8988T (cell line): Measurements from ENCODE around the gene SPG21.

Experiments used
- DNase-seq: peaks from one replicate; pipeline ENCODE4 v3.0.0; 2011

Gene SPG21

GRCh38 chr15:64990168-64990470, 405 bp upstream of the SPG21 start:
- DNase-seq = no peak

GRCh38 chr15:64987136-64987535, 2.6 kb downstream of the SPG21 start:
- no peak for DNase-seq

GRCh38 chr15:64985366-64986033, 4.2 kb downstream of the SPG21 start:
- no peak for DNase-seq

- no peak for DNase-seq
Observed at GRCh38 chr15:64982472-64982871, 7.2 kb downstream of the SPG21 start.

GRCh38 chr15:64981812-64982431, 7.8 kb downstream of the SPG21 start:
- no peak for DNase-seq

GRCh38 chr15:64979252-64979710, 10.4 kb downstream of the SPG21 start:
- DNase-seq = no peak

- no peak for DNase-seq
Observed at GRCh38 chr15:64975390-64975789, 14.3 kb downstream of the SPG21 start.

GRCh38 chr15:64970698-64971097, 19.0 kb downstream of the SPG21 start:
- no peak for DNase-seq

- DNase-seq = no peak
Observed at GRCh38 chr15:64969401-64969800, 20.3 kb downstream of the SPG21 start.

GRCh38 chr15:64961013-64961412, 28.7 kb downstream of the SPG21 start:
- no peak for DNase-seq

- DNase-seq = no peak
Observed at GRCh38 chr15:64960153-64960552, 29.6 kb downstream of the SPG21 start.

- no peak for DNase-seq
Observed at GRCh38 chr15:64959128-64959527, 30.6 kb downstream of the SPG21 start.

GRCh38 chr15:64954395-64954794, 35.3 kb downstream of the SPG21 start:
- DNase-seq = no peak

GRCh38 chr15:64951777-64952418, 37.8 kb downstream of the SPG21 start:
- no peak for DNase-seq

- no peak for DNase-seq
Observed at GRCh38 chr15:64950888-64951287, 38.8 kb downstream of the SPG21 start.

GRCh38 chr15:64949383-64950186, 40.1 kb downstream of the SPG21 start:
- DNase-seq = no peak

GRCh38 chr15:64948916-64949315, 40.8 kb downstream of the SPG21 start:
- DNase-seq = no peak

- no peak for DNase-seq
Observed at GRCh38 chr15:64947211-64947610, 42.5 kb downstream of the SPG21 start.

- DNase-seq = no peak
Observed at GRCh38 chr15:64944961-64945360, 44.8 kb downstream of the SPG21 start.

- no peak for DNase-seq
Observed at GRCh38 chr15:64943512-64944225, 46.0 kb downstream of the SPG21 start.

- DNase-seq = no peak
Observed at GRCh38 chr15:64942356-64942755, 47.4 kb downstream of the SPG21 start.

- DNase-seq = no peak
Observed at GRCh38 chr15:64938192-64938591, 51.5 kb downstream of the SPG21 start.

GRCh38 chr15:64934023-64934422, 55.7 kb downstream of the SPG21 start:
- no peak for DNase-seq
